Activated T-cell treated with anti-CD3 and anti-CD28 coated beads, Interleukin-2, amount 50 U/mL, for 48 hours (primary cell): Measurements from ENCODE around the gene YTHDF1.

ENCODE experiments used
- DNase-seq, 2 experiments: peaks; one replicate each; pipeline ENCODE4 v3.0.0-alpha.2; 2020

Gene YTHDF1

DNA sequence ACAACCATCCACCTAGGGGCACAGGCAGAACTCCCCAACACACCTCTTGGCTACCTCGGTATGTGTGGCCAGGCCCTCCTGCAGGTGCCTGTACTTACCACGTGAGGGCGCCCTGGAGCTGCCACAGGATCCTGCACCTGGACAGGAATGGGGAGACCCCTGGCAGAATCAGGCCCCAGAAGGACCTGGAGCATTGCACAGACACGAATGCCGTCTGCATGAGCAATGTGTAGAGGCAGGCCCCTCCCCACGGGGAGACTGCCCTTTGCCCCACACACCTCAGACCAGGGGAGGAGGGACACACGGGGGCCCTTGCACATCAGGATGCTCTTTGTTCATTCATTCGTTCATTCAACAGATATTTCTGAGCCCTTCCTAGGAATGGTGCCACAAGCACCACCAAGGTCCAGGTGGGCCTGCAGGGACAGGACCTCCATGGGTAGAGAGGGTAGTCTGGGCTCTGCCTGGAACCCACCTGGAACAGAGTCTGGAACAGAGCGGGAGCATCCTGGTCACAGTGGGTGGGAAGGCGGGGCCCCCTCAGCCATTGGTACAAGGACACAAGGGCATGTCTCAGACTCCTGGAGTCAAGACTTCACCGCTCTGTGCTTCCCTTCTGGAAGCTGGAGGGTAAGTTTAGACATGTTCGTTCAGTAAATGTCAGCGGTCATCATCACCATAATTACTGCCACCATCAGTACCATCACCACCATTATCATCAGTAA, 32.3 kb downstream of the YTHDF1 start:
- peak; percentile 73 to 76 for DNase-seq

DNA sequence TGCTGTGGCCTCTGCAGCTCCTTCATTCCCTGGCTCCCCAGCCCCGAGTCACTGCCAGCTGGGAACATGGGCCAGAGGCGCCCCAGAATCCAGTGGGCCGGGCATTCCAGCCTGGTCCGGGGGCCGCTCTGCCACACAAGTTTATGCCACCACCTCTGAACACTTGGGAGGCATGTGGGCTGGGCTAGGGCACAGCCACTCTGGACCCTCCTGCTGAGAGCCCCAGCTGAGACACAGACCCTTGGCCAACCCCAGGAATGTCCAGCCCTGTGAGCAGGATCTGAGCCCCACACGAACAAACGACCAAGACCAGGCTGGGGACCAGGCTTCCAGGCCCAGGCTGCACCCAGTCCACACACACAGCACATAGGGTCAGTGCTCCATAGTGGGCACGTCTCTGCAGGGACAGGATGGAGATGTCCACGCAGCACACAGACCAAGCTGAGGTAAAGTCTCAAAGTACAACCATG, 33.0 kb downstream of the YTHDF1 start:
- DNase-seq: no peak

DNA sequence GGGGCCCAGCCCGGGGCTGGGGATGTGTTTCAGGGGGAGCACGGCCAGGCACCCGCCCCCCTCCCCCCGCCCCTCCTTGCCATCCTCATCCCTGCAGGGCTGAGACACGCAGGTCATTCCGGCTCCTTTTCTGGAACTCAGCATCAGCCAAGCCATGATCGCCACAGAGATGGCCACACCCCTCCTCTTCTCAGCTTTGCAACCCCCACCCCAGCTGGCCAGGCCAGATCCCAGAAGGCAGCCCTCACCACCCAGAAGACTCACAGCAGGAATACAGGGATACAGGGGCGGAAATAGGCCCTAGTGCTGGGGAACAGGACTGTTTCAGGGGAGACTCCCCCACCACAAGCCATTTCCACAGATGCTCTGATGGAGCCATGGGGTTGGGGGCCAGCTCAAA, 33.5 kb downstream of the YTHDF1 start:
- no peak for DNase-seq

DNA sequence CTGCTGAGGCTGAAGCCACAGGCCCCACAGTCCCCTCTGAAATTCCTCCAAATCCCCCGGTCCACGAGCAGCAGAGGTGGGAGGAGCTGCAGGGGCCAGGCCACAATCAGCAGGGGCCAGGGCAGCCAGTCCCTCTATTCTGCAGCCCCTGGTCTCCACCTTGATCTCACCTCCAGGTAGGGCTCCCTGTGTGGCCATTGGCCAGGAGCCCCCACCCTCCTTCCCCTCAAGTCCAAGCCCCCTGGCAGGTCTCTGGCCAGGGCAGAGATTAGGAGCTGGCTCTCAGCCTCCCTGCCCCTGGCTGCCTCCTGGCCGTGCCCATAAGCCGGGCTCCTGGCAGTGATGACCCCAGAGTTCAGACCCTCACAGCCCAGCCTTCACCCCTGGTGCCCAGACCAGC, 34.7 kb downstream of the YTHDF1 start:
- DNase-seq: no peak

DNA sequence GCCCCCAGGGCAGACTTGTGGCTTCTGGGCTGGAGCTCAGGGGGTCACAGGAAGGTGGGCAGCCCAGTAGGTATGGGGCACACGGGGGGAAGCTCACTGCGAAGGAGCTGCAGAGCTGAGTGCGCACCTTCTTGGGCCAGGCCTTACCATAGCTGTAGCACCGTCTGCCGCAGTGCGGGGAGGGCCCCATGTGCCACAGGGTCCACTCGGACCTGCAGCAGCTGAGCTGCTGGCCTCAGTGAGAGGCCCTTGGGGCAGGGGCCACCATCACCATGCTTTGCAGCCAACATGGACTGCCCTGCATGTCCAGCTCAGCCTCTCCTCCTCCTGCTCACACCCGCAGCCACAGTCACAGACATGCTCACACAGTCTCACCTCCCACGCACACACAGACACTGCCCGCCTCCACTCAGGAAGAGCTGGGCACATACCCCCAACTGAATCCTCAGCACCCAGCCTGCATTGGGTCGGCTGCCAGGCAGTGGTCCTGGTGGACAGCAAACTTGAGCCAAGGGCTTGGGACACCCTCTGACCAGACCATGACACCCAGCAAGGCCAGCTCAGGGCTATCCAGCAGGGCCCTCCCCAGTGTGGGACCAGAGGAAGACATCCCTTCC, 35.3 kb downstream of the YTHDF1 start:
- DNase-seq: no peak

DNA sequence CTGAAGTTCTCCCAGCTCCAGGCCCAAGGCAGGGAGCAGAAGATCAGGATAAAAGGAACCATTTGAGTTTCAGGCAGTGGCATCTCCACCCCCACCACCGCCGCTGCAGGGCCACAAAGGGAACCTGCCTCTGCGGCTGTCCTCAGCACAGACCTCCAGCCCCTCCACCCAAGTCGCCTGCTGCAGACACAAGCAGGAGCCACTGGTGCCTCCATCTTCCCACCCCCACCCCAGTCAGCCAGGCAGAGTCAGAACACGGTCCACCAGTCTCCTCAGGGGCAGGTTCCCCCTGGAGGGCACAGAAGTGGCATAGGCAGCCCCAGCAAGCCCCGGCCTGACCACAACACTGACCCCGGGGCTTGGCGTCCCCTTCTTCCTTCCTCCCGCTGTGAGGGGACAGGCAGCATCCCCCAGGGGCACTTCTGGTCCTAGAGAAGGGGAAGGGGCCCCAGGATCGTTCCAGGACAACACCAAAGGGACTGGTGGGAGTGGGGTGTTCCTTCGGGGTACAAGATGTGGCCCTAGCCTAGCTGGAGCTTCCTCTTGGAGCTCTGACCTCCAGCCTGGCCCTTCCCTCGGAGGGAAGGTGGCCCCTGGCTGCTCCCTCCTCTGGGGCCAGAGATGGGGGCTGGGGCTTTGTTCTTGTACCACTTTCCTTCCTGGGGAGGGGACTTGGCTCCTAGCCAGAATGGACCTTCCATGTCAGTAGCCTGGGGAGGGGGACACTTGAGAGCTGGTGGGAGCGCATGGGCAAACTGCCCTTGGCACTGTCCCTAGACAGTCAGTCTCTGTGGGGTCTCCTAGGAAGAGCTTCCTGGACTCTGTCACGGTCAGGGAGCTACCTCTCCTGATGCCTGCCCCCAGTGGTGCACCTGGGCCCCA, 36.0 kb downstream of the YTHDF1 start:
- DNase-seq: no peak

DNA sequence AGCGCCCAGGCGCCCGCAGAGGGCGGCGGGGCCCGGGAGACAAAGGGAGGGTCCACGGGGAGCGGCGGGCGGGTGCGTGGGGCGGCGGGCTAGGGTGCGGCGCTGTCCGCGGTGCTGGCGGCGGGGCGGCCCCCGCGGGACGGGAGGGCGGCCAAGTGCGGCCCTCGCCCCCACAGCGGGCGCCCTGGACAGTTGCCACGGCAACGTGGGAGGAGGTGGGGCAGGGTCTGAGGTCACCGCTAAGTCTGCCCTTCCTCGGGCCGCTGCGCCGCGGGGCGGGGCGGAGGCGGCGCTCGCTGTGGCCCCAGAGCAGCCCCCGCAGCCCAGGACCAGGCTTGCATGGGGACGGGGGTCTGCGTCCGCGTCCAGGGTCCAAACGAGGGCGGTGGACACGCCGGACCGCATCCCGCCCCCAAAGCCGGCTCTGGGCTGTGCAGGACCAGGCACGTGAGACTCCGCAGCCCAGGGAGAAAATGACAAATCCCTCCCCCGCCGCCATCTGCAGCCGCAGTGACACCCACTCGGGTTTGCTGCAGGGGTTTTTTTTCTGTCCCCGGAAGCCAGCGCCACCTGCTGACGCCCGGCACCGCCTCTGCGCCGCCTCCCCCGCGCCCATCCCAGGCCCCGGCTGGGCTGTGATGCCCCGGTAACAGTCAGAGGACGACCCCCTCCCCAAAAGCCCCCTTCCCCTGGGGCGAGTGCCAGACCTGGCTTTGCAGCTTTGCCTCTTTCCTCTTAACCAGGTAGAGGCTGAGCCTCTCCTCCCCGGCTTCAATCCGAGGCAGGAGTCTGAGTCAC, 36.8 kb downstream of the YTHDF1 start:
- peak; percentile 69 to 79 for DNase-seq

DNA sequence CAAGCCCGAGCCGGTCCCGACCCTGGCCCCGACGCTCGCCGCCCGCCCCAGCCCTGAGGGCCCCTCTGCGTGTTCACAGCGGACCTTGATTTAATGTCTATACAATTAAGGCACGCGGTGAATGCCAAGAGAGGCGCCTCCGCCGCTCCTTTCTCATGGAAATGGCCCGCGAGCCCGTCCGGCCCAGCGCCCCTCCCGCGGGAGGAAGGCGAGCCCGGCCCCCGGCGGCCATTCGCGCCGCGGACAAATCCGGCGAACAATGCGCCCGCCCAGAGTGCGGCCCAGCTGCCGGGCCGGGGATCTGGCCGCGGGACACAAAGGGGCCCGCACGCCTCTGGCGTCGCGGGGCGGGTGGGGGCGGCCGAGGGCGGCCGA, 37.5 kb downstream of the YTHDF1 start:
- DNase-seq: no peak

DNA sequence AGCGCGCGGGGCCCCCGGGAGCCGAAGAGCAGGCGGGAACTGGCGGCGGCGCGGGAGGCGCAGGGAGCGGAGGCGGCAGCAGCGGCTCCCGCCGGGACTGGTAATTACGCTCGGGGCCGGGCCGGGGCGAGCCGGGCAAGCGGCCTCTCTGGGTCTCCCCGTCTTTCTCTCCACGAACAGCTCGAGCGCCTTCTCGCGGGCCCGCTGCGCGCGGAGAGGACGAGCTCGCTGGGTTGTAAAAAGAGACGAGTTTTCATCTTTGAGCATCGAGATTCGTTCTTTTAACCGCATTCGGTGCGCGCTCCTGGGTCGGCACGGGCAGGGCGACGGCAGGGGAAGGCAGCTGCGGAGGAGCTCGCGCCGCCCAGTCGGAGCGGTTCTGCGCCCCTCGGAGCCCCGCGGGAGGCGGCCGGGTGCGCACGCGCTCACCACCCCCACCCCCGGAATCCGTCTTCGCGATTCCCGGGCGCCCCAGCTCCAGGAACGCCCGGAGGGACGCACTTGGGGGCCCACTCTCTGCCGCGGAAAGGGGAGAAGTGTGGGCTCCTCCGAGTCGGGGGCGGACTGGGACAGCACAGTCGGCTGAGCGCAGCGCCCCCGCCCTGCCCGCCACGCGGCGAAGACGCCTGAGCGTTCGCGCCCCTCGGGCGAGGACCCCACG, 38.0 kb downstream of the YTHDF1 start:
- DNase-seq: peak; percentile 46 to 49

DNA sequence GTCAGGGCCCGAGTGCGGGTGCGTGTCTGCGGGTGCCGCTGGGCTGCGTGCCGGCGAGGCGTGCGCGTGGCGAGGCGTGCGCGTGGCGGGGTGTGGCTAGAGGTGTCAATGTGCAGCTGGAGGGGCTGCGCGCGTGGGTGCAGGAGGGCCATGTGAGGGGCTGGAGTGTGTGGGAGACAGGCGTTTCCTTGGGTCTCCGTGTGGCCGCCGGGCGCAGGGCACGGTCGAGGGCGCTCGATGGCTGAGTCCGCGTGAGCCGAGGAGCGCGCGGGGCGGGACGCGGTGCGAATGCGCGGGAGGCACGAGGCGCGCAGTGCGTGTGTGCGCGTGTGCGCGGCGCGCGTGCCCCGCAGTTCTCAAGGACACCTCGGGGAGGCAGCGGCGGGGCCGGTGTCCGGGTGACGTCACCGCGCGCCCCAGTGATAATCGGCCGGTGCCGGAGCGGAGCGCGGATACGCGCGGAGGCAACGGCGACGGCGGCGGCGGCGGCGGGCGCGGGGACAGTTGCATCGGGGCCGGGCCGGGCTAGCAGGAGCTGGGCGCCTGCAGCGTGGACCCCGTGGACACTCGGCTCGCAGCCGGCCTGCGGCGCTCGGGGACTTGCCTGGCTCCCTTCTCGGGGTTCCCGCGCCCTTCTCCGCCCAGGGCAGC, 38.7 kb downstream of the YTHDF1 start:
- peak; percentile 47 to 57 for DNase-seq

DNA sequence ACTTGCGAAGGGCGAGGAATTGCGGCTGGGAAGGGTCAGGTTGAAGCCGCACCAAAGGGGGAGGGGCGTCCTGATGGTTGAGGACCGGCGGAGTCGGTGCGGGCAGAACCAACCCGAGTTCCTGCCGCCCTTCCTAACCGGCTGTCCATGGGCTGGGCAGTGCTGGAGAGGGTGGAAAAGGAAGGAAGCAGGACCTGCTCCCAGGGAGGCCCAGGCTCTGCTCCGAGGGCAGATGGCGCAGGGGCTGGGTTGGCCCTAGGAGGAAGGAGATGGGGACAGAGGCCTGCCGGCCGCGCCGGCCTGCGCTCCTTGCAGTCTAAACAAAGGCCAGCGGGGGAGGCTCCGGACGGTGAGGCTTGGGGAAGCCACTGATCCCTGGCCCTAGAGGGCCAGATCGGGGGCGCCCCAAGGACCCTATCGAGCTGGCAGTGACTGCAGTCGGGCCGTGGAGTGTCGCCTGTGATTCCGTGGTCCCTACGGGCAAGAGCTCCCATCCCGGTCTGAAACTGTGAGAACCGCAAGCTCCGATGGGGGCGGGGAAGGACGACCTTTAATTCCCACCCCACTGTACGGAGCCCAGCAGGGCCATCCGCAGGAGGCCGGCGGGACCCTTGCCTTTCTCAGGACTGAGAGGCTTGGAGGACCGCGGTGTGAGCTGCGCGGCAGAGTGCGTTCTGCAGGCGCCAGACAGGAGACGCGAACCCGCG, 39.4 kb downstream of the YTHDF1 start:
- peak; percentile 26 to 34 for DNase-seq

DNA sequence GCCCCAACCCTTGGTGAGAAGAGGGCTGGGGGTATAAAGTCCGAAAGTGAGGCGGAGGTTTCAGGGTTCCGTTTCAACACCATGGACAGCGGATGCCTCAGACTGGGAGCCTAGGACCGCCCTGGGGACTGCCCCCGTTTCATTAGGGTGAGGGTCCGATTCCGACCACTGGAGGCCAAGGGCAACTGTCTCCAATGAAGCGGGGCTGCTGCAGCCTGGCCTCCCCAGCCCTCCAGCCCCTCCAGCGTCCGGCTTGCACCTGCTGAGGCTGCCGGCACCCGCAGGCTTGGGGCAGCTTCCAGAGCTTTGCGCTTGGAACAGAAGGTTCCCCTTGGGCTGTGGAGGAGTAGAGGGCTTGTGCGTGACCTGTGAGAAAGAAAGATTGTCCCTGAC, 39.9 kb downstream of the YTHDF1 start:
- peak in 1 of 2 experiments; percentile 30 for DNase-seq

DNA sequence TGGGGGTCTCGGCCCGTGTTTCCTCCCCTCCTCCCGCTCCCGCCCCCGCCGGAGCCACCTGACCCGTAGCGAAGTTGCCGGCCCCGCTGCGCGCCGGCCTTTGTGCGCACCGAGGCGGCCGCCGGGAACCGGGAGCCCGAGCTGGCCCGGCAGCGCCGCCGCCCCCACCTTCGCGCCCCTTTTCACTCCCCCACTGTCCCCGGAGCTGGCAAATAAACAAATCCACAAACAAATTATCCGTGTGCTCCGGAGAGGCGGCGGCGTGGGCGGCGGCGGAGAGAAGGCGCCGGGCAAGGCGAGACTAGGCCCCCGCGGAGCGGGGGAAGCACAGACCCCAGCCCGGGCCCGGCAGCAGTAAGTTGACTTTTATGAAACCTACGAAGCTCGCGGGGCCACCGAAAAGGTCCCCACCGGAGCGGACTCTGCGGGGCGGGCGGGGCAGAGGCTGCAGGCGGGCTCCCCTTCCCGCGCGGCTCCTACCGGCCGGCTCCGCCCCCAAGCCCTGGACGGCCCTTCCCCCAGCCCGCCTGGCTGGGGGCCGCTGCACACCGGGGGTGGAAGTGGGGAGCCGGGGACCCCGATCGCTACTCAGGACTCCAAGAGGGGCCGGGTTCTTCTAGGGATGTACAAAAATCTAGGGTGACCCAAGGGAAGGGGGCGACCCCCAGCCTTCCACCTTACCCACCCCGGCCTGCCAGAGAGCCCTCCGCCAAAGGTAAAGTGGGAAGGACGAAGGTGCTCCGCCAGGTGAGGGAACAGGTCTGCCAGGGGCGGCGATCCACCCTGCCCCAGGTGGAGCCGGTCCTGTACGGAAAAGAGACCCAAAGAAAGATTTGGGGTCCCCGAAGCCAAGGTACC, 40.7 kb downstream of the YTHDF1 start:
- DNase-seq: no peak

DNA sequence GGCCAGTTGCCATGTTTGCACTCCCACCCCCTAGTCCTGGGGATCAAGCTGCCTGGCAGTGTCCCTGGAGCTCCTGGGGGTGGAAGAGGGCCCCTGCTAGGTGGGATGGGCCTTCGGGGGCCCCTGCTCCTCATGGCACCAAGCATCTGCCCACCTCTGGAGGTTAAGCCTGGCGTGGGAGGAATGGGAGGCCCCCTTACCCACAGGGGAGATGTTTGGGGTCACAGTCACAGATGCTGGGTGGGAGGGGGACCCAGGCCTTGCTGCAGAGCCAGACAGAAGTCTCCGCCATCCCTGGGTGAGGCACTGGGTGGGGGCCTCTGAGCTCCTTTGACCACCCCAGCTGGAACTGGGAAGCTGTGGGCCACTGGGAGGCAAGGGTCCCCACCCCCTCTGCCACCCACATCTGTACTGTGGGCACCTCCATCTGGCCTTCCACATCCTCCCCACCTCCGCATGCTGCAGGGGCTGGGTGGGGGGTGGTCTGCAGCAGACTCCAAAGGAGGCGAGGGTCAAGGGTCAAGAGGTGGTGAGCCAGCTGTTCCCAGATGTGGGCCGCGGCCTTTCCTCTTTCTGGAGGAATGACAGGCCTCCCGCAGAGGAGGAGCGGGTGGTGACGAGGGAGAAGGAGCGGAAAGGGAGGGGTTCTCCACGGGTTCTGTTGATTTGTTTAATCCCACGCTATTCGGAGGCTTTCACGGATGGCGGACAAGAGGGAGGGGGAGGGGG, 41.5 kb downstream of the YTHDF1 start:
- no peak for DNase-seq

DNA sequence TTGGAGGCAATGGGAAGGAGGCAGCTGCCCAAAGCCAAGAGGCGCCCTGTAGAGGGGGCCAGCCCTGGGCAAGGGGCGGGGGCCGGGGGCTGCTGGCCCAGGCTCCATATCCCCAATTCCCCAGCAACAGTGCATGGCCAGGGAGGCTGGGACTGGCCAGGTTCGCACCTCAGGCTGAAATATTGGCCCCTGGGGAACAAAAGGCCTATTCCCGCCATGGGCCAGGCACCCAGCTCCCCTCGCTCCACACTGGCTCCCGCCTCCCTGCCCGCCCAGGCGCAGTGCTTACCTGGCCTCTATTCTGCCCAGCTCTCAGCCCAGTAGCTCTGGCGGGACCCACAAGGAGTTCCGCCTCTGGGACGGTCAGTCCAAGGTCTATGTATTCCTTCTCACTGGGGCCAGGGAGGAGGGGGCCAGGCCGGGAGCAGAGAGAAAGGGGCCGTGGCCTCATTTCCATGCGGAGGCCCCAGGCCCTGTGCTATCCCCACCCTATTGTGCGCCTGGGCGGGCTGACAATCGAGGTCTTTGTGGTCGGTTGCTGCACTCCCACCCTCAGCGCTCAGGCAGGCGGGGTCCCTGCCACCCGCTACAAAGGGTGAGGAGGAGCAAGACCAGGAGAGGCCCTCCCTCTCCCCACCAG, 42.3 kb downstream of the YTHDF1 start:
- DNase-seq: no peak

DNA sequence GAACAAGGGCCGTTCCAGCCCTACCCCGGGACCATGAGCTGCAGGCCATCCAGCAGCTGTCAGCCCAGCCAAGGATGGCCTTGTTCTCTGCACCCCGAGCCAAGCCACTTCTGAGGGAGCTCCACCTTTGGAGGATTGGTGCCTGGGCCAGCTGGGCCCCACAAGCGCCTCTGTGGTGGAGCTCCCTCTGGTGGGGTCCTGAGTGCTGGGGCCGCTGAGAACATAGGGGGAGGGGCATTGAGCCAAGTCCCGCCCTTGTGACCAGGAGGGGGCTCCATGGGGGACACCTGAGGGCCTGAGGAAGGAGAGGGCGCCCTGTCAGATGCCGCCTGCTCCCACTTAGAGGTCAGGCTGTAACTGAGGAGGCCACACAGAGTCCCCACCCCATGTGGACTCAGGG, 43.2 kb downstream of the YTHDF1 start:
- no peak for DNase-seq

DNA sequence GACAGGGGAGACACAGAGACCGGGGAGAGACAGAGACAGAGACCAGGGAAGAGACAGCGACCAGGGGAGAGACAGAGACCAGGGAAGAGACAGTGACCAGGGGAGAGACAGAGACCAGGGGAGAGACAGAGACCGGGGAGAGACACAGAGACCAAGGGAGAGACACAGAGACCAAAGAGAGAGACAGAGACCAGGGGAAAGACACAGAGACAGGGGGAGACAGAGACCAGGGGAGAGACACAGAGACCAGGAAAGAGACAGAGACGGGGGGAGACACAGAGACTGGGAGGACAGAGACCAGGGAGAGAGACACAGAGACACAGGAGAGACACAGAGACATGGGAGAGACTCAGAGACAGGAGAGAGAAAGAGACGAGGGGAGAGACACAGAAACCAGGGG, 43.9 kb downstream of the YTHDF1 start:
- no peak for DNase-seq

DNA sequence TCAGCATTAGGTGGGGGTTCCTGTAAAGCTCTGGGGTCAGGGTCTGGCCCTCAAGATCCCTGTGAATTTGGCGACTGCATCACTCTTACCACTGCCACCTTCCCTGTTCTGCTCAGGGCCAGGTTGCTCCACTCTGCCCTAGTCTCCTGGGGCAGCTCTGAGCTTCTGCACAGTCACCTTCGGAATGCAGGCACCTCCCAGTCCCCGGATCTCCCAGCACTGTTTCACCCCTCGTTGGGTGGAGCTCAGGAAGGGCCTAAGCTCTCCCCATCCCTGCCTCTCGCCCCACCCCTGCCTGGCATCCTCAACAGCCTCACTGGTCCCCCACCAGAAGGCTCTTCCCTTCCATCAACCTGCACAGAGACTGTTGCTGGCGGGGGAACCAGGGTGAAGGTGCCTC, 46.2 kb downstream of the YTHDF1 start:
- DNase-seq: no peak

DNA sequence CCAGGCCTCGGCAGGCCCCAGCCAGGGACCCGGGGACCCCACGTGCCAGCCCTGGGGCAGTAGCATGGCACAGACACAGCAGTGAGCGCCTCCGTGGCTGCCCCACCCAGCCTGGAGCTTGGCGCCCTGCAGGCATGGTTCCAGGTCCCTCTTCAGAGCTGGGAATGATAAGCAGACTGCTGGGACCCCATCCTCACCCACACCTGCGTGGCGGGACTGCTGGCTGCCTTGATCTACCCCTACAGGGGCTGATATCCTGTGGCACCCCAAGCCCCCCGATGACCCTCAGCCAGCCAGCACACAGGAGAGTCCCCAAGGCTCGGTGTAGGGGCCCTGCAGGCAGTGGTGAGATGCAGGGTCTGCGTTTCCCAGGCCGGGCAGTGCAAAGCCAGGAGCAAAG, 47.1 kb downstream of the YTHDF1 start:
- no peak for DNase-seq
